ENCODE data around the gene PIK3C3.
"Not testable (repeated sequence)": the region's sequence is repeated elsewhere in the genome, so short reads cannot be mapped to it uniquely, and the experiment has no call there.

Gene PIK3C3

DNA sequence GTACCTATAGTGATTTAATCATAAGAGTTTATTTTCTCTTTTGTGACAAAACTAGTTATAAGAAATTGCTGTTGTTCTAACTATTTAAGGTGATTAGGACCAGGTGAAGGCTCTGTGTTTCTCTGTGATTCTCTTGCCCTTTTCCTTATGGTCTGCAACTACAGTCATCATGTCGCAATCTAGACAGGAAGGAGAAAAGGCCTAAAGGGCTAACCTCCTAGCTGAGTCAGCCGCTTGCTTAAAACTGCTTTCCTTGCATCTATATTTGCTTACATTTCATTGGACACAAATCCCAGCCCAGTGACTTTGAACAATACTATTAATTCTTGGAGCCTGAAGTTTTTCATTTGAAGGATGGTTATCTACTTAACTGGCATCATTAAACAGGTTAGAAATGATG lies 93.1 kb downstream of the PIK3C3 start:
- POLR2A ChIA-PET: no interaction called here
- CTCF ChIA-PET: interaction anchor here (1.5 to 8.9 kb wide), 3 partner anchors 20 to 250 kb away, joined by 4 to 115 read pairs (median 8); no protein-coding TSS in a partner anchor
- TF ChIP-seq, protein P1, sequence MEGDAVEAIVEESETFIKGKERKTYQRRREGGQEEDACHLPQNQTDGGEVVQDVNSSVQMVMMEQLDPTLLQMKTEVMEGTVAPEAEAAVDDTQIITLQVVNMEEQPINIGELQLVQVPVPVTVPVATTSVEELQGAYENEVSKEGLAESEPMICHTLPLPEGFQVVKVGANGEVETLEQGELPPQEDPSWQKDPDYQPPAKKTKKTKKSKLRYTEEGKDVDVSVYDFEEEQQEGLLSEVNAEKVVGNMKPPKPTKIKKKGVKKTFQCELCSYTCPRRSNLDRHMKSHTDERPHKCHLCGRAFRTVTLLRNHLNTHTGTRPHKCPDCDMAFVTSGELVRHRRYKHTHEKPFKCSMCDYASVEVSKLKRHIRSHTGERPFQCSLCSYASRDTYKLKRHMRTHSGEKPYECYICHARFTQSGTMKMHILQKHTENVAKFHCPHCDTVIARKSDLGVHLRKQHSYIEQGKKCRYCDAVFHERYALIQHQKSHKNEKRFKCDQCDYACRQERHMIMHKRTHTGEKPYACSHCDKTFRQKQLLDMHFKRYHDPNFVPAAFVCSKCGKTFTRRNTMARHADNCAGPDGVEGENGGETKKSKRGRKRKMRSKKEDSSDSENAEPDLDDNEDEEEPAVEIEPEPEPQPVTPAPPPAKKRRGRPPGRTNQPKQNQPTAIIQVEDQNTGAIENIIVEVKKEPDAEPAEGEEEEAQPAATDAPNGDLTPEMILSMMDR (IDR thresholded peaks at IDR 0.05; ENCODE audit: control extremely low read depth, extremely low read depth, low read depth, missing control alignments): no peak
- no peak for DNase-seq (ENCODE audit: extremely low spot score)

DNA sequence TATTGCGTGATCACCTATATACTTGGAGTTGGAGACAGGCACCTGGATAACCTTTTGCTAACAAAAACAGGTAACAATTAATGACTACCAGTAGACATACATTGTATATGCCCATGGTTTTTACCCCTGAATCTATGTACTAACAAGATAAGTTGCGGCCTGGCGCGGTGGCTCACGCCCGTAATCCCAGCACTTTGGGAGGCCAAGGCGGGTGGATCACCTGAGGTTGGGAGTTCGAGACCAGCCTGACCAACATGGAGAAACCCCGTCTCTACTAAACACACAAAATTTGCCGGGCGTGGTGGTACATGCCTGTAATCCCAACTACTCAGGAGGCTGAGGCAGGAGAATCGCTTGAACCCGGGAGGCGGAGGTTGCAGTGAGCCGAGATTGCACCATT lies 94.5 kb downstream of the PIK3C3 start:
- POLR2A ChIA-PET; DNase-seq (ENCODE audit: extremely low spot score): not testable (repeated sequence)
- CTCF ChIA-PET: interaction anchor here (2.2 to 8.9 kb wide), 2 partner anchors 20 to 64 kb away, joined by 8 to 115 read pairs; no protein-coding TSS in a partner anchor

DNA sequence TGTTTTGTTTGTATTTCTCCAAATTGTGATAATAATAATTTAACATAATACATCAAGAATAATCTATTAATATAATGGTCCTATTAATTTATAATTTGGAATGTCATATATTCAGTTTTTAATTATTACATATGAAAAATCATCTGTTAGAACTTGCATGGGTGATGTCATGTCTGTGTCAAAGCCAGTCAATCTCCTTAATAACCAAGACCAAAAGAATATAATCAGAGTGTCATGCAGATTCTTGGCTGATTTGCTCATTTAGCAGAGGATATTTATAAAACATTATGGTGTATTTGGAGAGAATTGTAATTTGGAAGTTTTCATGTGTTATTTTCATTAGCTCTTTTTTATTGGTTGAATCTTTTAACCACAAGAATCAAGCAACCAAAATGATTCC lies 96.4 kb downstream of the PIK3C3 start:
- no peak for DNase-seq (ENCODE audit: extremely low spot score)
- TF ChIP-seq, protein P1 (IDR thresholded peaks at IDR 0.05; ENCODE audit: control extremely low read depth, extremely low read depth, low read depth, missing control alignments): no peak
- ChIA-PET CTCF (interaction anchor here (1.0 to 8.9 kb wide), 6 partner anchors 8 to 1220 kb away, joined by 3 to 115 read pairs (median 6); no protein-coding TSS in a partner anchor), POLR2A (no interaction called here)

DNA sequence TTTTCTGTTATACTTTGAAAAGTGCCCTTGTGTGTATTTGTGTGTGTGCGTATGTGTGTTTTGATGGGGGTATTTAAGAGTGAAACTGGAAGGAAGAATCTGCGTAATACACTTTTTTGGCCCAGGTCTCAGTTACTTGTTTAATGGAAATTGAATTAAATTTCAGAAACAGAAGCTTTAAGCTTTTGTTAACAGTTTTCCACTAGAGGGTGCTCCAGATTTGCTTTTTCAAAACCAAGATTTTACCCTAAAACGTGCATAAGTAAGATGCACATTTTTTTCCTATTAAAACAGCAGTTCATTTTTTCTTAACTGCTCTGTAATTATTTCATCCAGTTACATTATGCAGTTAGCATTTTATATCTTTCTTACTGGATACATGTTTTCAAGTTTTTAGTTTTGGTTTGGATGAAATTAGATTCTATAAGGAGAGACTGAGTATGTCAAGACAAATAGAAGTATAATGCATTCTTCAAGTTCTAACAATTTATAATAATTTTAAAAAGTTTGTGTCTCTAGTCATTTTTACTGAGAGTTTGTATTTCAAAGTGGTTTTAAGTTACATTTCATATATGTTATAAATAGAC lies 97.2 kb downstream of the PIK3C3 start:
- CTCF ChIA-PET: interaction anchor here (1.0 to 8.9 kb wide), 12 partner anchors 8 to 1518 kb away, joined by 3 to 115 read pairs (median 6); no protein-coding TSS in a partner anchor
- POLR2A ChIA-PET: no interaction called here
- DNase-seq (ENCODE audit: extremely low spot score): no peak
- TF ChIP-seq, protein P1 (IDR thresholded peaks at IDR 0.05; ENCODE audit: control extremely low read depth, extremely low read depth, low read depth, missing control alignments): peak; percentile 41

DNA sequence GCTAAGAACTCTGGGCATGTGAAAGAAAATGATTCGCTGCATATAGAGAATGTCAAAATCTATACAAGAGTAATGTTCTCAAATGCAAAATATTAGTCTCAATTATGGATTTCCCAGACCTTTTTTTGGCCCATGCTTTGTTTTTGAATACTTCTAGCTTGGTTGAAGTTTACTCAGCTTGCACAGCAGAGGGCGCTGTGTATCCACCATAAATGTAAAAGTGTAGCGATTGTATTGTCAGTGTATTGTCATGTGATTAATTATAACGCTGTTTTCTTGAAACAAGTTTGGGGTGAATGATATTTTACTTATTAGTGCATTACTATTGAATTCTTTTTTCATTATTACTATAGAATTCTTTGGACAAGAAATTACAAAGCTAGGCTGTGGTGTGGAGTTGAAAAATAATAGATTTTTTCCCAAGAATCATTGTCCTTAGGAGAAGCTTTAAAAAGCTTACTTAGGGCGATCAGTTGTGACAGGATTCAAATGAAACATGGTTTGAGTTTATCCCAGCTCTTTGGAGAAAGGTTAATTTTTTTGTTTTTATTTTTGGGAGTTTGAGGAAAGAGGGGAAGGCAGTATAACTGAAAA lies 98.3 kb downstream of the PIK3C3 start:
- ChIA-PET CTCF (interaction anchor here (0.6 to 8.9 kb wide), 37 partner anchors 8 to 1544 kb away, joined by 3 to 115 read pairs (median 5); no protein-coding TSS in a partner anchor), POLR2A (no interaction called here)
- TF ChIP-seq, protein P1 (IDR thresholded peaks at IDR 0.05; ENCODE audit: control extremely low read depth, extremely low read depth, low read depth, missing control alignments): peak; percentile 71
- DNase-seq (ENCODE audit: extremely low spot score): peak; percentile 37

DNA sequence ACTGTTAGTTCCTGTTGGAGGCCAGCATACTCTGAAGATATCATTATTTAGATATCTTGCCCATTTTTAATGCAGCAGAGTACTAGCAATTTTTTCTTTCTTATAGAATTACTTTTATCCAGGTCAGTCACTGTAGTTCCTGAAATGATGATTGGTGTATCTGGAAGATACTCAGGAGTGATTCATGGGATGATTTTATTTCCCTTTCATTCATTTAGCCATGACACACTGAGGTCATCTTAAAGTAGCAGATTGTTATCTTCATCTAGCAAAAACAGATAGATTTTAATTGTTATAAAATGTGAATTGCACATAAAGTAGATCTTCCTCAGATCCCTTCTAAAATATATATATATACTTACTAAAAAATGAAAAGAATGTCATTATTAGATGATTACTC lies 109.1 kb downstream of the PIK3C3 start:
- TF ChIP-seq, protein P1 (IDR thresholded peaks at IDR 0.05; ENCODE audit: control extremely low read depth, extremely low read depth, low read depth, missing control alignments): no peak
- POLR2A ChIA-PET: no interaction called here
- CTCF ChIA-PET: interaction anchor here (1.4 to 13.9 kb wide), 2 partner anchors 12 to 13 kb away, joined by 3 to 115 read pairs; no protein-coding TSS in a partner anchor
- no peak for DNase-seq (ENCODE audit: extremely low spot score)

DNA sequence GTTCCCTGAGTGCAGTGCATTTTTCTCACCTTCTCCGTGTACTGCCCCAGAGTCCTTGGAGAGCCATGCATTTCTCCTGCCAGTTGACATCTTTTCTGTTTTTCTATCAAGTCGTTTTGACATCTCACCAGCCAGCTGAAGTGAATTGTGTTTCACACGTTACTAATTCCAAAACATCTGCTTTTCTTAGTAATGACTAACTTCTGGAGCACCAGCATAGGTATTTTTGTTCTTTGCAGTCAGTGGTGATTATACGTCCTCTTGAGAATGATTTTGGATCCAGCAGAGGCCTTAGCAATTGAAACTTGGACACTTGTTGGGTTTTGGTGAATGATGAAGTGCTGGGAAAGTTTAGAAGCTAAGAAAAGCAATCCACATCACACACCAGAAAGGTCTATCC lies 112.5 kb downstream of the PIK3C3 start:
- DNase-seq (ENCODE audit: extremely low spot score): no peak
- ChIA-PET POLR2A (no interaction called here), CTCF (interaction anchor here (1.1 to 13.9 kb wide), 3 partner anchors 8 to 16 kb away, joined by 3 to 115 read pairs (median 3); no protein-coding TSS in a partner anchor)
- TF ChIP-seq, protein P1 (IDR thresholded peaks at IDR 0.05; ENCODE audit: control extremely low read depth, extremely low read depth, low read depth, missing control alignments): no peak
